H9 (cell line): ENCODE data around the gene SMAD6. TPM values are rescaled to one million over a fixed set of nuclear protein-coding genes. Genes with fewer than 3 reads are reported as not detected.

Experiments
- DNase-seq: peaks from one replicate; pipeline ENCODE4 v3.0.0-alpha.2; 2017
- H2AFZ ChIP-seq: one replicate; pipeline ENCODE4 v1.6.1; 2013; ENCODE audit warnings: mild to moderate bottlenecking, low read length, control low read depth, moderate library complexity
- H2AK5ac ChIP-seq: 2 replicates; pipeline ENCODE4 v1.6.1; 2013; ENCODE audit warnings: low read length, control low read depth, mixed read lengths; ENCODE audit not compliant: insufficient read length
- H2BK120ac ChIP-seq: one replicate; pipeline ENCODE4 v1.6.1; 2013; ENCODE audit warnings: low read depth, mild to moderate bottlenecking, low read length, control low read depth, inconsistent platforms; ENCODE audit not compliant: poor library complexity, severe bottlenecking
- H2BK12ac ChIP-seq: 2 replicates; pipeline ENCODE4 v1.6.1; 2013; ENCODE audit warnings: low read length, control low read depth, mixed read lengths, low read depth; ENCODE audit not compliant: insufficient read length
- H2BK15ac ChIP-seq: 2 replicates; pipeline ENCODE4 v1.6.1; 2013; ENCODE audit warnings: low read depth, low read length, control low read depth
- H2BK20ac ChIP-seq: one replicate; pipeline ENCODE4 v1.6.1; 2013; ENCODE audit warnings: low read depth, mild to moderate bottlenecking, low read length, control low read depth, inconsistent platforms; ENCODE audit not compliant: poor library complexity, severe bottlenecking
- H2BK5ac ChIP-seq: 2 replicates; pipeline ENCODE4 v1.6.1; 2013; ENCODE audit warnings: low read length, control low read depth, mixed read lengths; ENCODE audit not compliant: insufficient read length
- H3K14ac ChIP-seq: 2 replicates; pipeline ENCODE4 v1.6.1; 2013; ENCODE audit warnings: low read length, control low read depth; ENCODE audit not compliant: insufficient read depth
- H3K18ac ChIP-seq: 2 replicates; pipeline ENCODE4 v1.6.1; 2013; ENCODE audit warnings: low read depth, mild to moderate bottlenecking, mixed read lengths, low read length, control low read depth; ENCODE audit not compliant: insufficient read length
- H3K23ac ChIP-seq: 2 replicates; pipeline ENCODE4 v1.6.1; 2013; ENCODE audit warnings: low read length, control low read depth, mixed read lengths, low read depth; ENCODE audit not compliant: insufficient read length
- H3K23me2 ChIP-seq: 2 replicates; pipeline ENCODE4 v1.6.1; 2013; ENCODE audit warnings: low read depth, mild to moderate bottlenecking, mixed read lengths, low read length, control low read depth; ENCODE audit not compliant: insufficient read length, poor library complexity, severe bottlenecking
- H3K27ac ChIP-seq: 2 replicates; pipeline ENCODE4 v1.5.1; 2013; ENCODE audit warnings: low read length, control low read depth, mixed read lengths, low read depth; ENCODE audit not compliant: insufficient read length
- H3K27me3 ChIP-seq: 2 replicates; pipeline ENCODE4 v1.6.1; 2013; ENCODE audit warnings: low read length, control low read depth, inconsistent platforms; ENCODE audit not compliant: insufficient read depth
- H3K4ac ChIP-seq: 2 replicates; pipeline ENCODE4 v1.6.1; 2013; ENCODE audit warnings: low read depth, mild to moderate bottlenecking, control low read depth, inconsistent platforms, low read length, moderate library complexity
- H3K4me1 ChIP-seq: 2 replicates; pipeline ENCODE4 v1.6.1; 2013; ENCODE audit warnings: low read length, control low read depth, inconsistent platforms; ENCODE audit not compliant: insufficient read depth
- H3K4me2 ChIP-seq: 2 replicates; pipeline ENCODE4 v1.6.1; 2013; ENCODE audit warnings: low read length, control low read depth, mixed read lengths; ENCODE audit not compliant: insufficient read length, insufficient read depth
- H3K56ac ChIP-seq: 2 replicates; pipeline ENCODE4 v1.6.1; 2013; ENCODE audit warnings: low read depth, mild to moderate bottlenecking, mixed read lengths, low read length, control low read depth; ENCODE audit not compliant: insufficient read length
- H3K79me1 ChIP-seq: 2 replicates; pipeline ENCODE4 v1.6.1; 2013; ENCODE audit warnings: low read depth, mild to moderate bottlenecking, moderate library complexity, low read length, control low read depth, inconsistent platforms; ENCODE audit not compliant: insufficient read depth, poor library complexity, severe bottlenecking
- H3K79me2 ChIP-seq: 2 replicates; pipeline ENCODE4 v1.6.1; 2013; ENCODE audit warnings: low read length, control low read depth, inconsistent platforms; ENCODE audit not compliant: insufficient read depth
- H3K9ac ChIP-seq: 2 replicates; pipeline ENCODE4 v1.6.1; 2013; ENCODE audit warnings: low read length, control low read depth, mixed read lengths; ENCODE audit not compliant: insufficient read length; ENCODE audit errors: extremely low read depth
- H3K9me3 ChIP-seq: one replicate; pipeline ENCODE4 v1.6.1; 2013; ENCODE audit warnings: low read depth, low read length, inconsistent platforms; ENCODE audit not compliant: control insufficient read depth
- H3T11ph ChIP-seq: one replicate; pipeline ENCODE4 v1.6.1; 2013; ENCODE audit warnings: mild to moderate bottlenecking, low read length, control low read depth, inconsistent platforms
- H4K20me1 ChIP-seq: one replicate; pipeline ENCODE4 v1.6.1; 2013; ENCODE audit not compliant: control insufficient read depth, insufficient read length, insufficient read depth
- H4K5ac ChIP-seq: 2 replicates; pipeline ENCODE4 v1.6.1; 2013; ENCODE audit warnings: low read depth, mild to moderate bottlenecking, mixed read lengths, low read length, control low read depth; ENCODE audit not compliant: insufficient read length
- H4K8ac ChIP-seq: replicated peaks from 2 replicates; pipeline ENCODE4 v1.6.1; 2013; ENCODE audit warnings: low read length, control low read depth, mixed read lengths, low read depth; ENCODE audit not compliant: insufficient read length
- H4K91ac ChIP-seq: 2 replicates; pipeline ENCODE4 v1.6.1; 2013; ENCODE audit warnings: low read depth, mild to moderate bottlenecking, moderate library complexity, mixed read lengths, low read length, control low read depth; ENCODE audit not compliant: insufficient read length
- H3K27ac Mint-ChIP-seq, 3 experiments: 2 replicates in 2 of 3; 3 replicates in 1 of 3; pipeline ENCODE4 v1.8.0; 2020 to 2021; ENCODE audit warnings: mixed read lengths in 3 of 3, mild to moderate bottlenecking in 1 of 3, moderate library complexity in 1 of 3
- H3K27me3 Mint-ChIP-seq: 2 replicates; pipeline ENCODE4 v1.8.0; 2021; ENCODE audit warnings: low read depth, mild to moderate bottlenecking, moderate library complexity, mixed read lengths
- H3K36me3 Mint-ChIP-seq, 3 experiments: 2 replicates in 2 of 3; 3 replicates in 1 of 3; pipeline ENCODE4 v1.8.0; 2020 to 2021; ENCODE audit warnings: low read depth in 3 of 3, mixed read lengths in 3 of 3; ENCODE audit not compliant: insufficient read depth in 1 of 3
- H3K4me1 Mint-ChIP-seq, 2 experiments: 2 replicates each; pipeline ENCODE4 v1.8.0; 2020; ENCODE audit warnings: mixed read lengths in 2 of 2
- H3K4me3 Mint-ChIP-seq, 2 experiments: 2 replicates in 1 of 2; 3 replicates in 1 of 2; pipeline ENCODE4 v1.8.0; 2020 to 2021; ENCODE audit warnings: mild to moderate bottlenecking in 2 of 2, mixed read lengths in 2 of 2, moderate library complexity in 1 of 2
- H3K9me3 Mint-ChIP-seq, 2 experiments: 2 replicates in 1 of 2; 3 replicates in 1 of 2; pipeline ENCODE4 v1.8.0; 2020; ENCODE audit warnings: mild to moderate bottlenecking in 2 of 2, mixed read lengths in 2 of 2, moderate library complexity in 1 of 2
- WGBS: extraction: QIAGEN DNeasy Blood & Tissue Kit; methylation state at CpG from one replicate; pipeline ENCODE4 v1.1.7; 2013; ENCODE audit warnings: missing lambda C conversion rate, low lambda C conversion rate, mixed read lengths; ENCODE audit not compliant: insufficient read length; ENCODE audit errors: extremely low coverage; 5-methylcytosine and 5-hydroxymethylcytosine counted together
- total RNA-seq: library from RNA; stranded (reverse); gene quantifications from 2 replicates; pipeline ENCODE4 v1.2.1, GENCODE V29; 2021
- TF ChIP-seq, protein P1 (sequence below): fragments of 200-600 bp; sonication (generic); conservative IDR thresholded peaks from 3 replicates; pipeline ENCODE4 v1.8.0; 2021; ENCODE audit warnings: antibody characterized with exemption, mild to moderate bottlenecking

SMAD6 gene
- total RNA-seq, 1 experiment from 2014 or later: 6.0 TPM

DNA sequence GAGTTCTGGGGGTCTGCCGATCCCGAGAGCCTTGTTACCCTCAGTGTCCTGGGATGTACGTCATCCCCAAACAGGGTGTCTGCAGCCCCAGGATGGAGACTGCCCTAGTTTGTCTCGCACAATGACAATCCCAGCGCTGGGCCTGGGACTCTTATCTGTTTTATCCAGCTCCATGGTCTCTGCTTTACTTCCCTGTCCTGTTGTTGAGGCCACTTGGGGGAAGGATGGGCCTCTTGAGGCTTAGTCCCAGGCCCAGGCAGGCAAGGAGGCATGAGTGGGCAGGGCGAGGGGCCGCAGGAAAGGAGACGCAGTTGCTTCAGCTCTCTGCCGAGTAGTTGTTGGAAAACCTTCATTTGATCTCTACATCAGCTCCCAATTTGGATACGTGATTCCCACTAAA, 17.4 kb downstream of the SMAD6 start:
- no peak overlapping the region for H3K9ac ChIP-seq
- no peaks in the 10 kb centered on the region for H3K4me1 ChIP-seq
- no peak overlapping the region for H2BK20ac ChIP-seq
- H3K14ac ChIP-seq: no peak overlapping the region
- no peaks in the 10 kb centered on the region for H3K27me3 ChIP-seq
- H3K9me3 ChIP-seq: no peaks in the 10 kb centered on the region
- H2BK5ac ChIP-seq: no peak overlapping the region
- no peak overlapping the region for H2BK15ac ChIP-seq
- H2AK5ac ChIP-seq: no peak overlapping the region
- no peak overlapping the region for H2BK12ac ChIP-seq
- H3K4ac ChIP-seq: no peak overlapping the region
- no peak overlapping the region for H4K5ac ChIP-seq
- no peak overlapping the region for H4K8ac ChIP-seq
- H3K4me2 ChIP-seq: no peak overlapping the region
- no peak overlapping the region for H3K4me3 Mint-ChIP-seq
- no peak overlapping the region for H4K91ac ChIP-seq
- H3K23me2 ChIP-seq: no peaks in the 10 kb centered on the region
- no peak overlapping the region for H3K56ac ChIP-seq
- H3K4me1 Mint-ChIP-seq: peaks cover 38 to 44% of the 10 kb centered on the region in 2 experiments
- DNase-seq: no peak
- H3K9me3 Mint-ChIP-seq: no peaks in the 10 kb centered on the region
- H3K27ac Mint-ChIP-seq: peak overlapping the region in 2 of 3 experiments; percentile 23 to 50; a peak in 2 of 7 replicates
- no peaks in the 10 kb centered on the region for H4K20me1 ChIP-seq
- H3K27ac ChIP-seq: no peak overlapping the region
- no peaks in the 10 kb centered on the region for H3K79me2 ChIP-seq
- TF ChIP-seq, protein P1, sequence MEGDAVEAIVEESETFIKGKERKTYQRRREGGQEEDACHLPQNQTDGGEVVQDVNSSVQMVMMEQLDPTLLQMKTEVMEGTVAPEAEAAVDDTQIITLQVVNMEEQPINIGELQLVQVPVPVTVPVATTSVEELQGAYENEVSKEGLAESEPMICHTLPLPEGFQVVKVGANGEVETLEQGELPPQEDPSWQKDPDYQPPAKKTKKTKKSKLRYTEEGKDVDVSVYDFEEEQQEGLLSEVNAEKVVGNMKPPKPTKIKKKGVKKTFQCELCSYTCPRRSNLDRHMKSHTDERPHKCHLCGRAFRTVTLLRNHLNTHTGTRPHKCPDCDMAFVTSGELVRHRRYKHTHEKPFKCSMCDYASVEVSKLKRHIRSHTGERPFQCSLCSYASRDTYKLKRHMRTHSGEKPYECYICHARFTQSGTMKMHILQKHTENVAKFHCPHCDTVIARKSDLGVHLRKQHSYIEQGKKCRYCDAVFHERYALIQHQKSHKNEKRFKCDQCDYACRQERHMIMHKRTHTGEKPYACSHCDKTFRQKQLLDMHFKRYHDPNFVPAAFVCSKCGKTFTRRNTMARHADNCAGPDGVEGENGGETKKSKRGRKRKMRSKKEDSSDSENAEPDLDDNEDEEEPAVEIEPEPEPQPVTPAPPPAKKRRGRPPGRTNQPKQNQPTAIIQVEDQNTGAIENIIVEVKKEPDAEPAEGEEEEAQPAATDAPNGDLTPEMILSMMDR: no peak
- no peak overlapping the region for H3T11ph ChIP-seq
- WGBS: no CpG with 5 or more reads among the region's 10 CpGs
- H3K36me3 Mint-ChIP-seq: peaks cover 4 to 28% (median 5%) of the 10 kb centered on the region in 3 experiments; a peak in 6 of 7 replicates
- no peak overlapping the region for H3K23ac ChIP-seq
- H3K79me1 ChIP-seq: no peaks in the 10 kb centered on the region
- H2BK120ac ChIP-seq: no peak overlapping the region
- H3K18ac ChIP-seq: no peak overlapping the region
- H3K27me3 Mint-ChIP-seq: no peaks in the 10 kb centered on the region
- no peak overlapping the region for H2AFZ ChIP-seq
